ENCODE results near the gene PDGFD.

The PDGFD gene

GRCh38 chr11:103881584-103881983, 282.4 kb downstream of the PDGFD start:
- no peak for DNase-seq (ENCODE audit: low read depth)

- DNase-seq (ENCODE audit: low read depth) = no peak
Observed at GRCh38 chr11:103880968-103881367, 283.0 kb downstream of the PDGFD start.

GRCh38 chr11:103878646-103879045, 285.3 kb downstream of the PDGFD start:
- DNase-seq (ENCODE audit: low read depth) = no peak

- DNase-seq (ENCODE audit: low read depth) = no peak
Observed at GRCh38 chr11:103877221-103877620, 286.7 kb downstream of the PDGFD start.

- DNase-seq (ENCODE audit: low read depth) = no peak
Observed at GRCh38 chr11:103875855-103876510, 288.0 kb downstream of the PDGFD start.

GRCh38 chr11:103872748-103873147, 291.2 kb downstream of the PDGFD start:
- no peak for DNase-seq (ENCODE audit: low read depth)

- no peak for DNase-seq (ENCODE audit: low read depth)
Observed at GRCh38 chr11:103871923-103872551, 291.9 kb downstream of the PDGFD start.

- no peak for DNase-seq (ENCODE audit: low read depth)
Observed at GRCh38 chr11:103870821-103871309, 293.1 kb downstream of the PDGFD start.

GRCh38 chr11:103867481-103867880, 296.5 kb downstream of the PDGFD start:
- no peak for DNase-seq (ENCODE audit: low read depth)

- DNase-seq (ENCODE audit: low read depth) = no peak
Observed at GRCh38 chr11:103863497-103863896, 300.4 kb downstream of the PDGFD start.

GRCh38 chr11:103862802-103863174, 301.2 kb downstream of the PDGFD start:
- DNase-seq (ENCODE audit: low read depth) = no peak

GRCh38 chr11:103862094-103862801, 301.7 kb downstream of the PDGFD start:
- no peak for DNase-seq (ENCODE audit: low read depth)

Data from GM04504 (cell line).